GM12878 (cell line): ENCODE data around the gene SVBP. TPM values are rescaled to one million over a fixed set of nuclear protein-coding genes. Genes with fewer than 3 reads are reported as not detected.

Experiments used
- ASH2L ChIP-seq: fragments of 300-600, 200-600 bp; sonication (generic); IDR thresholded peaks from 2 replicates; pipeline ENCODE4 v1.6.1; 2017; ENCODE audit warnings: low read depth, mild to moderate bottlenecking, borderline replicate concordance
- CBFB ChIP-seq: IDR thresholded peaks from 2 replicates; pipeline ENCODE4 v1.6.1; 2016; ENCODE audit warnings: antibody characterized with exemption, low read depth
- CHD2 ChIP-seq: IDR thresholded peaks from 2 replicates; pipeline ENCODE4 v1.6.1; 2011; ENCODE audit warnings: low read depth, low read length, improper control_type of control experiment, borderline replicate concordance
- EGR1 ChIP-seq, 2 experiments: IDR thresholded peaks; 1 replicate in 1 of 2; 2 replicates in 1 of 2; pipeline ENCODE4 v1.6.1; 2011 to 2012; ENCODE audit warnings: low read depth in 2 of 2, low read length in 2 of 2, borderline replicate concordance in 1 of 2, mild to moderate bottlenecking in 1 of 2, moderate library complexity in 1 of 2
- ESRRA ChIP-seq: IDR thresholded peaks from 2 replicates; pipeline ENCODE4 v1.6.1; 2012; ENCODE audit warnings: mild to moderate bottlenecking, low read length, improper control_type of control experiment
- FOXK2 ChIP-seq: fragments of 450-650 bp; IDR thresholded peaks from 2 replicates; pipeline ENCODE4 v1.6.1; 2017; ENCODE audit warnings: mild to moderate bottlenecking, moderate library complexity
- IRF4 ChIP-seq: IDR thresholded peaks from 2 replicates; pipeline ENCODE4 v1.6.1; 2011; ENCODE audit warnings: low read depth, low read length
- KAT2A ChIP-seq: conservative IDR thresholded peaks from 2 replicates; pipeline ENCODE4 v1.6.1; 2011; ENCODE audit warnings: low read depth, low read length; ENCODE audit not compliant: control insufficient read depth
- MEF2A ChIP-seq: IDR thresholded peaks from 2 replicates; pipeline ENCODE4 v1.6.1; 2011; ENCODE audit warnings: low read depth, mild to moderate bottlenecking, low read length, moderate library complexity; ENCODE audit not compliant: insufficient read depth
- NFXL1 ChIP-seq: fragments of 450-650 bp; IDR thresholded peaks from 2 replicates; pipeline ENCODE4 v1.6.1; 2017; ENCODE audit warnings: antibody characterized with exemption, mild to moderate bottlenecking, borderline replicate concordance
- NFYA ChIP-seq: IDR thresholded peaks from 2 replicates; pipeline ENCODE4 v1.6.1; 2011; ENCODE audit warnings: low read depth, mild to moderate bottlenecking, low read length, improper control_type of control experiment, borderline replicate concordance
- NR2C2 ChIP-seq: IDR thresholded peaks from 2 replicates; pipeline ENCODE4 v1.6.1; 2011; ENCODE audit warnings: borderline replicate concordance, low read depth; ENCODE audit not compliant: control insufficient read depth, insufficient read length
- NR2F1 ChIP-seq: fragments of 450-650 bp; conservative IDR thresholded peaks from 2 replicates; pipeline ENCODE4 v1.6.1; 2017; ENCODE audit warnings: mild to moderate bottlenecking
- PAX5 ChIP-seq: IDR thresholded peaks from 2 replicates; pipeline ENCODE4 v1.6.1; 2011; ENCODE audit warnings: low read depth, low read length, borderline replicate concordance
- PML ChIP-seq: IDR thresholded peaks from 2 replicates; pipeline ENCODE4 v1.6.1; 2012; ENCODE audit warnings: low read length, inconsistent platforms
- RELA ChIP-seq: fragments of 450-650 bp; IDR thresholded peaks from 2 replicates; pipeline ENCODE4 v1.8.0; 2014; ENCODE audit warnings: borderline replicate concordance; ENCODE audit not compliant: partially characterized antibody
- SIX5 ChIP-seq: IDR thresholded peaks from 2 replicates; pipeline ENCODE4 v1.6.1; 2011; ENCODE audit warnings: mild to moderate bottlenecking, low read depth, low read length, moderate library complexity; ENCODE audit not compliant: severe bottlenecking
- SMAD5 ChIP-seq: IDR thresholded peaks from 2 replicates; pipeline ENCODE4 v1.6.1; 2016; ENCODE audit warnings: antibody characterized with exemption, low read depth
- STAT1 ChIP-seq: fragments of 450-650 bp; conservative IDR thresholded peaks from 2 replicates; pipeline ENCODE4 v1.6.1; 2014; ENCODE audit warnings: antibody characterized with exemption, mild to moderate bottlenecking
- SUZ12 ChIP-seq: fragments of 200-600 bp; sonication (generic); IDR thresholded peaks from one replicate; pipeline ENCODE4 v1.6.1; 2018; ENCODE audit warnings: antibody characterized with exemption, mild to moderate bottlenecking; ENCODE audit not compliant: unreplicated experiment
- TAF1 ChIP-seq: IDR thresholded peaks from 2 replicates; pipeline ENCODE4 v1.6.1; 2011; ENCODE audit warnings: mild to moderate bottlenecking, low read depth, low read length, borderline replicate concordance
- TBL1XR1 ChIP-seq: IDR thresholded peaks from 2 replicates; pipeline ENCODE4 v1.6.1; 2012; ENCODE audit warnings: low read depth, low read length, improper control_type of control experiment
- TCF12 ChIP-seq: IDR thresholded peaks from 2 replicates; pipeline ENCODE4 v1.6.1; 2011; ENCODE audit warnings: low read depth, mild to moderate bottlenecking, low read length
- TCF7 ChIP-seq: IDR thresholded peaks from 2 replicates; pipeline ENCODE4 v1.6.1; 2014; ENCODE audit warnings: antibody characterized with exemption, borderline replicate concordance
- ZNF384 ChIP-seq: IDR thresholded peaks from 2 replicates; pipeline ENCODE4 v1.6.1; 2012; ENCODE audit warnings: low read depth, mild to moderate bottlenecking, low read length, improper control_type of control experiment, borderline replicate concordance
- polyA plus RNA-seq, 11 experiments: library from polyadenylated mRNA; depleted of rRNA in 4 of 11; unstranded in 6 of 11; stranded (reverse) in 5 of 11; fragments of >200 nt; fragmentation: Nextera tagmentation in 4 of 11; fragmentation: Illumina TruSeq in 1 of 11; extraction: Ambion mirVana in 4 of 11; extraction: Trizol in 1 of 11; gene quantifications; 1 replicate in 1 of 11; 2 replicates in 10 of 11; pipeline versions ENCODE4 v1.2.1 to v1.2.3, GENCODE V29; 2011 to 2016; ENCODE audit warnings: inconsistent platforms in 2 of 11, missing spikeins in 2 of 11, low read depth in 1 of 11
- total RNA-seq, 4 experiments: library from RNA; depleted of rRNA in 3 of 4; stranded (reverse); fragments of >200 nt in 3 of 4; fragmentation: Illumina TruSeq in 1 of 4; extraction: Trizol in 1 of 4; gene quantifications; 2 replicates each; pipeline versions ENCODE4 v1.2.1 to v1.2.3, GENCODE V29; 2013 to 2021
- TF ChIP-seq, protein P1 (sequence below): IDR thresholded peaks from 2 replicates; pipeline ENCODE4 v1.6.1; 2012; ENCODE audit warnings: low read depth, low read length, improper control_type of control experiment
- TF ChIP-seq, protein P2 (sequence below): fragments of 450-650 bp; conservative IDR thresholded peaks from 2 replicates; pipeline ENCODE4 v1.6.1; 2017; ENCODE audit warnings: mild to moderate bottlenecking, moderate library complexity

Gene SVBP
- total and polyA plus RNA-seq, 10 of the 15 experiments (the other 5 are each of a cell fraction or from before 2014, with no cell fraction given): 12.6 to 29.5 (median 19.8) TPM

DNA sequence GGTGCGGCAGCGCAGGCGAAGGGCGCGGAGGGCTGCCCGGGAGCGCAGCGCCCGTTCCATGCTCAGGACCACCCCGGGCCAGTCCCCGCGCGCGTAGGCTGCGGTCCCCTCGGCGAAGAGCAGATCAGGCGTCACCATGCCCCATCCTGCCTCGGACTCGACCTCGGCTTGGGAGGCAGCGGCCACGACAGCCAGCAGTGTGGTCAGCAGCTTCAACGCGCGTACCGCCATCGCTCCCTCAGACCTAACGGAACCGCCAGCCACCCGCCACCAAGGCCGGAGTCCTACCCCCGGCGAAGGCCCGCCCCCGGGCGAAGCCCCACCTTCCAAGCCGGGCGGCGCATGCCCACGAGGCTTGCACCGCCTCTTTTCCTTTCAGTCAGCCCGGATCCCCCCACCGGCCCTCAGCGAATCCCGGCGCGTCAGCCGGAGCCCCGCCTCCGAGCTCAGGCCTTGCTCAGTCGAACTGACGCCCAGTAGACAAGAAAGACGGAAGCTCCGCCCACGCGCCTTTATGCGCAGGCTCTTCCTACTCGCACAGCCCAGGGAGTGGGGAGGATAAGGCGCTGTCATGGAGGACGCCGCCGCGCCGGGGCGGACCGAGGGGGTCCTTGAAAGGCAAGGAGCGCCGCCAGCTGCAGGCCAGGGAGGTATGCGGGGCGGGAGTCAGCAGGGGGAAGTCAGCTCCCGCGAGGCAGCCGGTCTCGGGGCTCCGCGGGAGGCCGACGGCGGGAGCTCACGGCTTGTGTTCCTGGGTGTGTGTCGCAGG lies 50.3 kb downstream of the SVBP start, which contains the start of the genes C1orf50 and P3H1 (continued):
- TF ChIP-seq SIX5 (no peak), KAT2A (no peak), SMAD5 (peak; percentile 84; the same call in 1 of the 2 replicates), NFXL1 (no peak), EGR1 (IDR thresholded peaks at IDR 0.05; ENCODE audit: borderline replicate concordance in 1 of 2, low read depth in 2 of 2, low read length in 2 of 2) (peak in 1 of 2 experiments; percentile 87; a peak in 2 of 3 replicates), IRF4 (no peak), MEF2A (no peak), RELA (peak; percentile 73), NFYA (no peak), TCF7 (no peak), CBFB (peak; percentile 70), ESRRA (no peak; the same call in 1 of the 2 replicates), NR2F1 (peak; percentile 7; the same call in 1 of the 2 replicates), STAT1 (no peak; the same call in 1 of the 2 replicates), PAX5 (0 out of 2 replicates have a peak, but pooled peaks have one; percentile 4), ZNF384 (no peak), TBL1XR1 (no peak), ASH2L (no peak; the same call in 1 of the 2 replicates), TAF1 (peak; percentile 71), TCF12 (no peak), NR2C2 (no peak), CHD2 (peak; percentile 6; the same call in 1 of the 2 replicates), SUZ12 (no peak), FOXK2 (no peak), PML (peak; percentile 95)
- TF ChIP-seq, protein P1, sequence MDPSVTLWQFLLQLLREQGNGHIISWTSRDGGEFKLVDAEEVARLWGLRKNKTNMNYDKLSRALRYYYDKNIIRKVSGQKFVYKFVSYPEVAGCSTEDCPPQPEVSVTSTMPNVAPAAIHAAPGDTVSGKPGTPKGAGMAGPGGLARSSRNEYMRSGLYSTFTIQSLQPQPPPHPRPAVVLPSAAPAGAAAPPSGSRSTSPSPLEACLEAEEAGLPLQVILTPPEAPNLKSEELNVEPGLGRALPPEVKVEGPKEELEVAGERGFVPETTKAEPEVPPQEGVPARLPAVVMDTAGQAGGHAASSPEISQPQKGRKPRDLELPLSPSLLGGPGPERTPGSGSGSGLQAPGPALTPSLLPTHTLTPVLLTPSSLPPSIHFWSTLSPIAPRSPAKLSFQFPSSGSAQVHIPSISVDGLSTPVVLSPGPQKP: peak; percentile 15; the same call in 1 of the 2 replicates
- TF ChIP-seq, protein P2, sequence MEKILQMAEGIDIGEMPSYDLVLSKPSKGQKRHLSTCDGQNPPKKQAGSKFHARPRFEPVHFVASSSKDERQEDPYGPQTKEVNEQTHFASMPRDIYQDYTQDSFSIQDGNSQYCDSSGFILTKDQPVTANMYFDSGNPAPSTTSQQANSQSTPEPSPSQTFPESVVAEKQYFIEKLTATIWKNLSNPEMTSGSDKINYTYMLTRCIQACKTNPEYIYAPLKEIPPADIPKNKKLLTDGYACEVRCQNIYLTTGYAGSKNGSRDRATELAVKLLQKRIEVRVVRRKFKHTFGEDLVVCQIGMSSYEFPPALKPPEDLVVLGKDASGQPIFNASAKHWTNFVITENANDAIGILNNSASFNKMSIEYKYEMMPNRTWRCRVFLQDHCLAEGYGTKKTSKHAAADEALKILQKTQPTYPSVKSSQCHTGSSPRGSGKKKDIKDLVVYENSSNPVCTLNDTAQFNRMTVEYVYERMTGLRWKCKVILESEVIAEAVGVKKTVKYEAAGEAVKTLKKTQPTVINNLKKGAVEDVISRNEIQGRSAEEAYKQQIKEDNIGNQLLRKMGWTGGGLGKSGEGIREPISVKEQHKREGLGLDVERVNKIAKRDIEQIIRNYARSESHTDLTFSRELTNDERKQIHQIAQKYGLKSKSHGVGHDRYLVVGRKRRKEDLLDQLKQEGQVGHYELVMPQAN: peak; percentile 90
